GM23248 (cell line): ENCODE data around the gene IPP. TPM values are rescaled to one million over a fixed set of nuclear protein-coding genes. Genes with fewer than 3 reads are reported as not detected.

Source experiments
- DNase-seq: peaks from one replicate; pipeline ENCODE4 v3.0.0-alpha.2; 2015
- H2AFZ ChIP-seq: fragments of 200-600 bp; sonication (generic); 2 replicates; pipeline ENCODE4 v1.6.1; 2016; ENCODE audit warnings: antibody characterized with exemption
- H3F3A ChIP-seq: fragments of 200-600 bp; sonication (generic); 2 replicates; pipeline ENCODE4 v1.6.1; 2016; ENCODE audit warnings: mild to moderate bottlenecking, antibody characterized with exemption, mixed run types; ENCODE audit not compliant: insufficient read depth
- H3K27ac ChIP-seq: fragments of 200-600 bp; sonication (generic); 2 replicates; pipeline ENCODE4 v1.5.1; 2016; ENCODE audit warnings: mild to moderate bottlenecking
- H3K27me3 ChIP-seq: fragments of 200-600 bp; sonication (generic); replicated peaks from 2 replicates; pipeline ENCODE4 v1.6.1; 2016; ENCODE audit warnings: mild to moderate bottlenecking; ENCODE audit not compliant: insufficient read depth
- H3K36me3 ChIP-seq: fragments of 200-600 bp; sonication (generic); 2 replicates; pipeline ENCODE4 v1.6.1; 2016; ENCODE audit warnings: low read depth, mild to moderate bottlenecking
- H3K4me1 ChIP-seq: fragments of 200-600 bp; sonication (generic); 2 replicates; pipeline ENCODE4 v1.6.1; 2016; ENCODE audit warnings: mild to moderate bottlenecking; ENCODE audit not compliant: insufficient read depth
- H3K4me2 ChIP-seq: fragments of 200-600 bp; sonication (generic); one replicate; pipeline ENCODE4 v1.6.1; 2016; ENCODE audit warnings: mild to moderate bottlenecking; ENCODE audit not compliant: unreplicated experiment
- H3K4me3 ChIP-seq: fragments of 200-600 bp; sonication (generic); 2 replicates; pipeline ENCODE4 v1.5.1; 2016; ENCODE audit warnings: mild to moderate bottlenecking
- H3K79me2 ChIP-seq: fragments of 200-600 bp; sonication (generic); 2 replicates; pipeline ENCODE4 v1.6.1; 2016; ENCODE audit warnings: mild to moderate bottlenecking; ENCODE audit not compliant: insufficient read depth
- H3K9ac ChIP-seq: fragments of 200-600 bp; sonication (generic); 2 replicates; pipeline ENCODE4 v1.6.1; 2016; ENCODE audit warnings: mild to moderate bottlenecking
- H3K9me2 ChIP-seq: fragments of 200-600 bp; sonication (generic); 2 replicates; pipeline ENCODE4 v1.6.1; 2016; ENCODE audit warnings: mixed run types, mild to moderate bottlenecking, moderate library complexity; ENCODE audit not compliant: insufficient read depth
- H3K9me3 ChIP-seq: fragments of 200-600 bp; sonication (generic); one replicate; pipeline ENCODE4 v1.6.1; 2017; ENCODE audit warnings: low read depth
- H4K20me1 ChIP-seq: fragments of 200-600 bp; sonication (generic); 2 replicates; pipeline ENCODE4 v1.6.0; 2016; ENCODE audit not compliant: insufficient read depth
- EZH2 ChIP-seq: fragments of 200-600 bp; sonication (generic); IDR thresholded peaks from 2 replicates; pipeline ENCODE4 v1.6.1; 2018; ENCODE audit warnings: antibody characterized with exemption, mild to moderate bottlenecking; ENCODE audit not compliant: insufficient read depth, poor library complexity, severe bottlenecking
- EZH2phosphoT487 ChIP-seq: fragments of 200-600 bp; sonication (generic); IDR thresholded peaks from 2 replicates; pipeline ENCODE4 v1.6.1; 2018; ENCODE audit warnings: antibody characterized with exemption, moderate library complexity, mild to moderate bottlenecking, low read depth; ENCODE audit not compliant: insufficient read depth
- WGBS, 2 experiments: methylation state at CpG; one replicate each; pipeline ENCODE4 v1.1.6; 2015 to 2017; ENCODE audit warnings: low lambda C conversion rate in 2 of 2, low coverage in 1 of 2; ENCODE audit errors: missing lambda C conversion rate in 2 of 2; 5-methylcytosine and 5-hydroxymethylcytosine counted together
- in situ Hi-C: fragments of 300-500 bp; cut with MboI; formaldehyde crosslinking; loops from 2 replicates; pipeline ENCODE4 v1.15.0; 2020
- polyA plus RNA-seq: library from polyadenylated mRNA; unstranded; fragments of >200 nt; fragmentation: Nextera tagmentation; extraction: Ambion mirVana; gene quantifications from 2 replicates; pipeline ENCODE4 v1.2.1, GENCODE V29; 2016
- total RNA-seq: library from RNA; depleted of rRNA; stranded (reverse); fragments of >200 nt; shearing (Covaris generic); gene quantifications from 2 replicates; pipeline ENCODE4 v1.2.3, GENCODE V29; 2014

Gene IPP
- total and polyA plus RNA-seq, 2 experiments from 2014 or later: 17.0 to 19.3 TPM

DNA sequence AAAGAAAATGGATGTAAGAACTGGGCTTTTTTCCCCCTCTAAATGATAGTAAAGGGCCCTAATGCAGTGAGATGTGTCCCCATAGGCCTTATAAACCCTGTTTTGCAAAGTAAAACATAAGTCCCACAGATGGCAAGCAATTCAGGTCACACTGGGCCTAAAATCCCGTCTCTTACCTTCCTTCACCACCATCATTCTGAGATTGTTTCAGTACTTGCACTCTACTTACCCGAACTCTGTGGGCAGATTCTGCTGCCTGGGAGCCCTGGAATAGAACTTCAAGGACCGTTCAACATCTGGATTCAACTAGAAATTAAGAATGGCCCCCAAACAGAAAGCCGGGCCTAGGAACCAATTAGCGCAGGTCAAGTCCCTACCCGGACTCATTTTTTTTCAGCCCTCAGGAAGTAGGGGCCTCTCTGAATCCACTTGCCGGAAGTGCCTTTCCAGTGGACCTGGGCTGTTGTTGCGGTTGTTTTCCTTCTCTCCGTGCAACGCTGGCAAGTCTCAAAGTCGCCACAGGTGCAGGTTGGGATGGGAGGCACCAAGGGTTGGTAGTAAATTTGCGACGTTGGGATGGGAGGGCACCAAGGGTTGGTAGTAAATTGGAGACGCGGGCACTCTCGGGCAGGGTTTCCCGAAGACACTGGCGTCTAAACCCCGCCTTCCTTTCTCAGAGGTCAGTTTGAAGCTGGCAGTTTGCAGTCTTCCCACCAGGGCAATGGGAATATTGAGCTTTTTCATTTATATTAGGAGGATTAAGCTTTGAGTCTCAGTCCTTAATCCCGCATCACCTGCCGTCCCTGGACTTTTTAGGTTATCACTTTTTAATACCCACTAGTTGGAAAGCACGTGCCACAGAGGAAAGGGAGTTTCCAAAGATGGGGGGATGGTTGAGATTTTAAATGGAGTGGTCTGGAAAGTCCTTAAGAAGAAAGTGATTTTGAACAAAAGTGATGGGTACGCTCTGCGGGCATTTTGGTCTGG, 62.4 kb downstream of the IPP start, which contains the start of gene TMEM69:
TSS of gene TMEM69 (plus strand) at position 428 of the 987 bp plus-strand sequence. CDS start 2,888 bp downstream, outside the sequence.
- TF ChIP-seq EZH2phosphoT487 (no peak), EZH2 (no peak)
- Histone ChIP-seq H2AFZ (peak within 1 kb of the TSS; percentile 96), H3K79me2 (peaks cover 73% of the 10 kb centered on the region), H3K27ac (peak within 1 kb of the TSS; percentile 97), H3K9me2 (no peaks in the 10 kb centered on the region), H3K27me3 (no peaks in the 10 kb centered on the region), H3K4me3 (peak within 1 kb of the TSS; percentile 100), H3K36me3 (0 out of 2 replicates have a peak, but pooled peaks cover 4% of the 10 kb centered on the region), H4K20me1 (no peaks in the 10 kb centered on the region), H3F3A (peaks cover 11% of the 10 kb centered on the region), H3K4me1 (peaks cover 12% of the 10 kb centered on the region), H3K9me3 (no peaks in the 10 kb centered on the region), H3K9ac (peak within 1 kb of the TSS; percentile 93), H3K4me2 (peak within 1 kb of the TSS; percentile 95)
- peak; percentile 93 for DNase-seq
- 1% methylated on average over 24 of the region's 24 CpGs for WGBS, 2 experiments
- in situ Hi-C loops: no loop called here

DNA sequence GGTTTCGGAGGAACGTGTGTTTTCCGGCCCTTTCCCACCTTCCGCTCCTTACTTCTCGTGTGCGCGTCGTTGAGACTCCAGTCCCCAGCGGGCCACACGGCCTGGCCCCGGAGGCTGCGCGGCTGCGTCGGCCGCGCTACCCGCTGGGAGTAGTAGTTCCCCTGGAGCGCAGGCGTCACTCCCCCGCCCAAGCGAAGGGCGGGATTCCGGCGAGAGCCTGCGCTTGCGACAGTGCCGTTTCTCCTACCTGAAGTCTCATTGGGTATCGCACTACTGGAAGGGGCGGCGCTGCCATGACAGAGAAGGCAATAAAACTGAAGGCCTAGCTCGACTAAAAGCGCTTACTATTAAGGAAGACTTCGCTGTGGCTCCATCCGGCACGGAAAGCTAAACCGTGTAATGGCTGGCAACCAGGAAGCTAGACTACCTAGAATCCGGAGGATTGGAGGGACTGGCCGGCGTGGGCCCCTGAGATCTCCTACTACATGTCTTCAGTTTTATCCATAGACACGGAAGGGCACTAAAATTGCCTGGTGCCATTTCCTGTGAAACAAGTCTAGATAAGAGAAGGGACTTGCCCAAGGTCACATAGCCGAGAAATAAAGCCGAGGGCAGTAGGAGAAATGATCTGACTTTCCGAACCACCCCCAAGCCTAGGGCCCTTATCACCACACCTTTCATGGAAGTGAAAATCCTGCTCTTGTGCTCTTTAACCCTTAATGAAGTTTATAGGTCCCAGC, 63.3 kb downstream of the IPP start:
- Histone ChIP-seq H3K36me3 (no peaks in the 10 kb centered on the region), H3F3A (peaks cover 7% of the 10 kb centered on the region), H3K4me1 (peaks cover 16% of the 10 kb centered on the region), H3K9me3 (no peaks in the 10 kb centered on the region), H3K4me2 (peak overlapping the region; percentile 95), H3K9ac (peak overlapping the region; percentile 93), H3K4me3 (peak overlapping the region; percentile 100), H3K79me2 (peaks cover 81% of the 10 kb centered on the region), H4K20me1 (no peaks in the 10 kb centered on the region), H3K27me3 (no peaks in the 10 kb centered on the region), H2AFZ (peak overlapping the region; percentile 96), H3K27ac (peak overlapping the region; percentile 97), H3K9me2 (no peaks in the 10 kb centered on the region)
- in situ Hi-C loops: no loop called here
- 1% methylated on average over 44 of the region's 44 CpGs for WGBS, 2 experiments
- no peak for TF ChIP-seq EZH2phosphoT487
- TF ChIP-seq EZH2: no peak
- peak; percentile 99 for DNase-seq

DNA sequence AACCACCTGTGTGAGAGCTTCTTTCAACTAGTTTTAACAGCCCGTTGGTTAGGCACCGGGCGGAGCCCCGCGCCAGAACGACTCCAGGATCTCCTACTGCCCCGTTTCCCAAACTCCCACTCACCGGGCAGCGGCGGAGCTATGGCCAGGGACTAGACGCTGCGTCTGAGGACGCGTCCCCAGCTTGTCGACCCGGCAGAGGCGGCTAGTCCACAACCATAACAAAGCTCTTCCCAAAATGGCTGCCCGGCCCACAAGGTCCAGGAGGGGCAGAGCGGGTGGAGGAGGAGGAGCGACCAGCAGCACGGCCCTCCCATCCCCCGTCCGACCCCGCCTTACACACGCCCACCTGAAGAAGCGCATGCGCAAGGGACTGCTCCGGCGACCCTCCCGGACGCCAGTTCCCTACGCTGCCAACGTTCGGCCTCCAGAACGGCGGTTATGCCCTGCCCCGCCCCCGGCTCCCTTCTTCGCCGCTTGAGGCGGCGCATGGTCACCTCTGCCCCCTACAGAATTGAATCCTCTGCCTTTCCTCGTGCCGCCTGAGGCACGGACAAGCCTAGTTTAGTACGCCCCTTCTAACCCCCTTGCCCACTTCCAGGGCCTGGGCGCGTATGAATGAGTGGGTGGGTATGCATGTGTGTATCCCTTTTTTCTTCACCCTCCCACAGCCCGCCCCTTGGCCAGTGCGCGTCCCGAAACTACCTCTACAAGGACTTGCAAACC, 64.0 kb downstream of the IPP start, which contains the start of gene GPBP1L1:
TSS of gene GPBP1L1 (minus strand) at position 246 of the 726 bp plus-strand sequence. CDS start 27,446 bp downstream, outside the sequence.
- peak within 1 kb of the TSS; percentile 95 for H3K4me2 ChIP-seq
- no peaks in the 10 kb centered on the region for H4K20me1 ChIP-seq
- peak; percentile 99 for DNase-seq
- peaks cover 24% of the 10 kb centered on the region for H3K4me1 ChIP-seq
- H3K9me3 ChIP-seq: no peaks in the 10 kb centered on the region
- peaks cover 83% of the 10 kb centered on the region for H3K79me2 ChIP-seq
- peak within 1 kb of the TSS; percentile 97 for H3K27ac ChIP-seq
- H3K9ac ChIP-seq: peak within 1 kb of the TSS; percentile 93
- no peaks in the 10 kb centered on the region for H3K27me3 ChIP-seq
- no peaks in the 10 kb centered on the region for H3K9me2 ChIP-seq
- no peaks in the 10 kb centered on the region for H3K36me3 ChIP-seq
- TF ChIP-seq EZH2 (no peak), EZH2phosphoT487 (no peak)
- H3K4me3 ChIP-seq: peak within 1 kb of the TSS; percentile 100
- in situ Hi-C loops: no loop called here
- WGBS, 2 experiments: 1% methylated on average over 42 to 52 of the region's 52 CpGs
- H3F3A ChIP-seq: peaks cover 6% of the 10 kb centered on the region
- H2AFZ ChIP-seq: peak within 1 kb of the TSS; percentile 96

- 0 to 1% methylated on average over 27 of the region's 27 CpGs for WGBS, 2 experiments
- Histone ChIP-seq H3K4me2 (peak overlapping the region; percentile 83), H3K36me3 (no peaks in the 10 kb centered on the region), H3K4me1 (peaks cover 28% of the 10 kb centered on the region), H3K9ac (peak overlapping the region; percentile 93), H3K9me2 (no peaks in the 10 kb centered on the region), H4K20me1 (no peaks in the 10 kb centered on the region), H3K27ac (peak overlapping the region; percentile 97), H2AFZ (peak overlapping the region; percentile 92), H3K4me3 (peak overlapping the region; percentile 100), H3F3A (peaks cover 8% of the 10 kb centered on the region), H3K79me2 (peaks cover 83% of the 10 kb centered on the region), H3K9me3 (no peaks in the 10 kb centered on the region), H3K27me3 (no peaks in the 10 kb centered on the region)
- no peak for TF ChIP-seq EZH2
- no peak for TF ChIP-seq EZH2phosphoT487
- peak; percentile 64 for DNase-seq
- in situ Hi-C loops: no loop called here
These were observed 64.5 kb downstream of the IPP start for GRCh38 chr1:45686015-45686287.
